Measurements from ENCODE around the gene PROKR1. TPM values are rescaled to one million over a fixed set of nuclear protein-coding genes. Genes with fewer than 3 reads are reported as not detected.
A peak's percentile ranks its signal among the peaks of the same experiment; 100 is the strongest.
"Not testable (repeated sequence)": the region's sequence is repeated elsewhere in the genome, so short reads cannot be mapped to it uniquely, and the experiment has no call there.

Gene PROKR1
- total RNA-seq, 1 donor from 2014 or later, result 0.12 TPM

DNA sequence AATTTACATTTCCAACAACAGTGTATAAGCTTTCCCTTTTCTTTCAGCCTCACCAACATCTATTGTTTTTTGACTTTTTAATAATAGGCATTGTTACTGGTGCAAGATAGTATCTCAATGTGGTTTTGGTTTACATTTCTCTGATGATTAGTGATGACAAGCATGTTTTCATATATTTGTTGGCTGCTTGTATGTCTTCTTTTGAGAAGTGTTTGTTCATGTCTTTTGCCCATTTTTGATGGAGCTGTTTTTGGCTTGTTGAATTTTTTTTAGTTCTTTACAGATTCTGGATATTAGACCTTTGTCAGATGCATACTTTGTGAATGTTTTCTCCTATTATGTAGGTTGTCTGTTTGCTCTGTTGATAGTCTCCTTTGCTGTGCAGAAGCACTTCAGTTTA is 32.1 kb downstream of the PROKR1 start:
- Mint-ChIP-seq H3K4me1 (ENCODE audit: low read depth) (no peaks in the 10 kb centered on the region), H3K4me3 (ENCODE audit: low read depth) (no peak overlapping the region), H3K36me3 (ENCODE audit: insufficient read depth) (peaks cover 4% of the 10 kb centered on the region), H3K9me3 (ENCODE audit: low read depth) (peaks cover 14% of the 10 kb centered on the region), H3K27ac (no peak overlapping the region), H3K27me3 (no peaks in the 10 kb centered on the region)
- TF ChIP-seq, protein P1, sequence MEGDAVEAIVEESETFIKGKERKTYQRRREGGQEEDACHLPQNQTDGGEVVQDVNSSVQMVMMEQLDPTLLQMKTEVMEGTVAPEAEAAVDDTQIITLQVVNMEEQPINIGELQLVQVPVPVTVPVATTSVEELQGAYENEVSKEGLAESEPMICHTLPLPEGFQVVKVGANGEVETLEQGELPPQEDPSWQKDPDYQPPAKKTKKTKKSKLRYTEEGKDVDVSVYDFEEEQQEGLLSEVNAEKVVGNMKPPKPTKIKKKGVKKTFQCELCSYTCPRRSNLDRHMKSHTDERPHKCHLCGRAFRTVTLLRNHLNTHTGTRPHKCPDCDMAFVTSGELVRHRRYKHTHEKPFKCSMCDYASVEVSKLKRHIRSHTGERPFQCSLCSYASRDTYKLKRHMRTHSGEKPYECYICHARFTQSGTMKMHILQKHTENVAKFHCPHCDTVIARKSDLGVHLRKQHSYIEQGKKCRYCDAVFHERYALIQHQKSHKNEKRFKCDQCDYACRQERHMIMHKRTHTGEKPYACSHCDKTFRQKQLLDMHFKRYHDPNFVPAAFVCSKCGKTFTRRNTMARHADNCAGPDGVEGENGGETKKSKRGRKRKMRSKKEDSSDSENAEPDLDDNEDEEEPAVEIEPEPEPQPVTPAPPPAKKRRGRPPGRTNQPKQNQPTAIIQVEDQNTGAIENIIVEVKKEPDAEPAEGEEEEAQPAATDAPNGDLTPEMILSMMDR (IDR thresholded peaks at IDR 0.05; ENCODE audit: unreplicated experiment), result no peak
- DNase-seq (ENCODE audit: low spot score, unreplicated experiment), result no peak

DNA sequence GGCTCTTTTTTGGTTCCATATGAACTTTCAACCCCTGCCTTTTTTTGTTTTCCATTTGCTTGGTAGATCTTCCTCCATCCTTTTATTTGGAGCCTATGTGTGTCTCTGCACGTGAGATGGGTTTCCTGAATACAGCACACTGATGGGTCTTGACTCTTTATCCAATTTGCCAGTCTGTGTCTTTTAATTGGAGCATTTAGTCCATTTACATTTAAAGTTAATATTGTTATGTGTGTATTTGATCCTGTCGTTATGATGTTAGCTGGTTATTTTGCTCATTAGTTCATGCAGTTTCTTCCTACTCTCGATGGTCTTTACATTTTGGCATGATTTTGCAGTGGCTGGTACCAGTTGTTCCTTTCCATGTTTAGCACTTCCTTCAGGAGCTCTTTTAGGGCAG is 34.5 kb downstream of the PROKR1 start:
- peaks cover 10% of the 10 kb centered on the region for H3K36me3 Mint-ChIP-seq (ENCODE audit: insufficient read depth)
- not testable (repeated sequence) for DNase-seq (ENCODE audit: low spot score, unreplicated experiment); H3K4me1 Mint-ChIP-seq (ENCODE audit: low read depth); H3K27ac Mint-ChIP-seq; H3K27me3 Mint-ChIP-seq; H3K4me3 Mint-ChIP-seq (ENCODE audit: low read depth)
- H3K9me3 Mint-ChIP-seq (ENCODE audit: low read depth), result peaks cover 24% of the 10 kb centered on the region

- DNase-seq (ENCODE audit: low spot score, unreplicated experiment), result peak; percentile 9
- peak overlapping the region; percentile 92 for H3K27ac Mint-ChIP-seq
Observed at GRCh38 chr2:68679166-68679916, 36.0 kb downstream of the PROKR1 start.

DNA sequence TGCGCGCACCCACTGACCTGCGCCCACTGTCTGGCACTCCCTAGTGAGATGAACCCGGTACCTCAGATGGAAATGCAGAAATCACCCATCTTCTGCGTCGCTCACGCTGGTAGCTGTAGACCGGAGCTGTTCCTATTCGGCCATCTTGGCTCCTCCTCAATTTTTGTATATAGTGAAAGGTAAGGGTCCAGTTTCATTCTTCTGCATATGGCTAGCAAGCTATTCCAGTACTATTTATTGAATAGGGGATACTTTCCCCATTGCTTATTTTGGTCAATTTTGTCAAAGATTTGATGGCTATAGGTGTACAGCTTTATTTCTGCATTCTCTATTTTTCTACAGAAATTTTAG is 36.5 kb downstream of the PROKR1 start:
- H3K27me3 Mint-ChIP-seq; H3K4me1 Mint-ChIP-seq (ENCODE audit: low read depth); DNase-seq (ENCODE audit: low spot score, unreplicated experiment): not testable (repeated sequence)
- Mint-ChIP-seq H3K4me3 (ENCODE audit: low read depth) (peak overlapping the region; percentile 79), H3K27ac (peak overlapping the region; percentile 92), H3K36me3 (ENCODE audit: insufficient read depth) (peaks cover 10% of the 10 kb centered on the region), H3K9me3 (ENCODE audit: low read depth) (peaks cover 23% of the 10 kb centered on the region)

More at GRCh38 chr2:68679166-68679916, 36.0 kb downstream of the PROKR1 start:
- not testable (repeated sequence) for H3K4me1 Mint-ChIP-seq (ENCODE audit: low read depth); H3K27me3 Mint-ChIP-seq
- peak overlapping the region; percentile 79 for H3K4me3 Mint-ChIP-seq (ENCODE audit: low read depth)
- H3K9me3 Mint-ChIP-seq (ENCODE audit: low read depth), result peaks cover 24% of the 10 kb centered on the region
- peaks cover 10% of the 10 kb centered on the region for H3K36me3 Mint-ChIP-seq (ENCODE audit: insufficient read depth)

DNA sequence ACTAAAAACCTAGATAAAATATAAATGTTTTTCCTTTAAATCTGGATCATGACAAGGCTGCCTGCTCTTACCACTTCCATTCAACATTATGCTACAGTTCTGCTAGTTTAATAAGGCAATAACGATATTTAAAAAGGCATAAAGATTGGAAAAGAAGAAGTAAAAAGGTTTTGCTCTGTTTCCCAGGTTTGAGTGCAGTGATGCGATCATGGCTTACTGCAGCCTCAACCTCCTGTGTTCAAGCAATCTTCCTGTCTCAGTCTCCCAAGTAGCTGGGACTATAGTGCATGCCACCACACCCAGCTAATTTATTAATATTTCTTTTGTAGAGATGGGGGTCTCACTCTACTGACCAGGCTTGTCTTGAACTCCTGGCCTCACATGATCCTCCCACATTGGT is 40.8 kb downstream of the PROKR1 start:
- Mint-ChIP-seq H3K9me3 (ENCODE audit: low read depth) (peaks cover 18% of the 10 kb centered on the region), H3K4me3 (ENCODE audit: low read depth) (no peak overlapping the region), H3K27ac (no peak overlapping the region), H3K27me3 (no peaks in the 10 kb centered on the region), H3K36me3 (ENCODE audit: insufficient read depth) (peaks cover 8% of the 10 kb centered on the region), H3K4me1 (ENCODE audit: low read depth) (no peaks in the 10 kb centered on the region)
- no peak for DNase-seq (ENCODE audit: low spot score, unreplicated experiment)
- TF ChIP-seq, protein P1 (IDR thresholded peaks at IDR 0.05; ENCODE audit: unreplicated experiment), result no peak

GRCh38 chr2:68686178-68686577 is 42.8 kb downstream of the PROKR1 start:
- no peak overlapping the region for H3K27ac Mint-ChIP-seq

More at GRCh38 chr2:68686178-68686577, 42.8 kb downstream of the PROKR1 start:
- Mint-ChIP-seq H3K9me3 (ENCODE audit: low read depth) (peaks cover 9% of the 10 kb centered on the region), H3K27me3 (no peaks in the 10 kb centered on the region), H3K4me1 (ENCODE audit: low read depth) (no peaks in the 10 kb centered on the region), H3K4me3 (ENCODE audit: low read depth) (no peak overlapping the region), H3K36me3 (ENCODE audit: insufficient read depth) (no peaks in the 10 kb centered on the region)
- TF ChIP-seq, protein P1 (IDR thresholded peaks at IDR 0.05; ENCODE audit: unreplicated experiment), result no peak
- DNase-seq (ENCODE audit: low spot score, unreplicated experiment), result no peak
